GM21737 (cell line): ENCODE data around the gene RNASEH1.

Experiments
- ATAC-seq: cut with Tn5 transposase; IDR thresholded peaks from one replicate; pipeline ENCODE4 v1.9.1; 2021; ENCODE audit warnings: mild to moderate bottlenecking, moderate library complexity; ENCODE audit not compliant: unreplicated experiment

The RNASEH1 gene

DNA sequence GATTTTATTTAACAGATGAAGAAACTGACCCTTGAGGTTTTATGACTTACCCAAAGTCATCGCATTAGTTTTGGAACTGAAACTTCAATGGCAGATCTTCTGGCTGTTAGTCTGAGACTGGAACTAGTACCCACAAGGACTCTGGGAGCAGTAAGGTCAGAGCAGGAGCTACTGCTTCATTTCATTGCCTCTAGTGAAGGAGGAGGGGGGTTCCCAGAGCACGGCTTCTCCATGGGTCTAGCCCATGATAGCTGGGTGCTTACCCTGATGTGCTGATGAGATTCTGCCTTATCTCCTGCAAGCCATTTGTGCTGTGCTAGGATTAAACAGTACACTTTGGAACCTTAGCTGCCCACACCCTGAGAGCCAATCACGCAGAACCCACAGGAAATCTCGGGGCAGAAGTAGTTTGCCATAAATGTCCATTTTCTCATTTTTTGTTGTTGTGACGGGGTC lies 5.4 kb upstream of the RNASEH1 start:
- peak; percentile 41 for ATAC-seq

DNA sequence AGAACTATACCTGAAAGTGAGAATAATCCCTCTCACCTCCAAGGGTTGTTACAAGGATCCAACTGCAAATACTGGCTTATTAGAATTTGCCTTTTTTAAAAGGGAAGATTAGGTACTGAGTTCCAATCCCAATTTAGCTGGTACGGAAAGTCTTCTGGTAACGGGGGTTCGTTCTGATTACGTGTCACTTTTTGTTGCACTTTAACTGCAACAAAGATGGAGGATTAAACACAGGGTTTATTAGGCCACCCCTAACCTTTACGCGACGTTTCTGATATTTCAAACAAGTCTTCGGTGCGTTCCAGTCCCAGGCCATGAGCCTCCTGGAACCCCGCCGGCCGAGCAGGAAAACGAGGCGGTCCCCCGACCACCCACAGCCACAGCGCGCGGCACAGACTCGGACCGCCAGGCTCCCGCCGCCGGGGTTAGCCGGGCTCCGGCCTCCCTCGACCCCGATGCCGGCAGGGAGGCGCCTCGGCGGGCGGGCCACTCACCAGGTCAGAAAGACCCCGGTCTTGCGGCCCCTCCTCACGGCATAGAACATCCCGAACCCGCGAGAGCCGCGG lies 411 bp downstream of the RNASEH1 start:
- peak; percentile 19 for ATAC-seq

DNA sequence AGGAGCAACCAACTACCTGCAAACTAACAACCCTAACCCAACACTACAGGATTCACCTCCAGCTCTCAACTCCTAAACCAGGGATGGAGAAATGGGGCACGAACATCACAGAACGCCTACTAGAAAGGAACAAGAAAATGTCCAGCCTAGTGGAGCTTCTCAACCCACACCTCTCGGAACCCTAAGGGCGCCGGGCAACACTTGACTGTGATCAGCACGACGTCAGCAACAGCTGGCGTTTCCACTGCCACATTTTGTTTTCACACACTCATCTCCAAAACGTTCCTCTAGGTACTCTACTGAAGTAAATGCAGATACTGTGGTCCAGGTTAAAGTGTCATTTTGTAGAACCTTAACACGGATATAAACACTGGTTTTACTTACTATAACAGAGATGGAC lies 4.2 kb downstream of the RNASEH1 start:
- no peak for ATAC-seq

DNA sequence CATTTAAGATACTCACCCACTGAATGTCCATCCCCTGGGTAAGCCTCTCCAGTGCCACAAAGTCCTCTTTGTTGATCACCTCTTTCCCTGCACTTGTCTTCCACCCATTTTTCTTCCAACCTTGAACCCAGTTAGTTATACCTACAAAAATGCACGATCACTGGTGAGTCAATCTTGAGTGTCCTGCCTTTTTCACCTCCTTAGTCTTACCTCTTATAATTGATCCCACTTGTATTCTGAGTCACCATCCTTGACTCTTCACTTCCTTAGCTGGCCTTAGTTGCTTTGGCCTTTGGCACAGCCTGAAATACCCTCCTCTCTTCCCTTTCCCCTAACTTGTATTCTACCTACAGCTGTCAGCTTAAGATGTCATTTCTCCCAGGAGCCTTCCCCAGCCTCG lies 10.2 kb downstream of the RNASEH1 start:
- ATAC-seq: no peak

DNA sequence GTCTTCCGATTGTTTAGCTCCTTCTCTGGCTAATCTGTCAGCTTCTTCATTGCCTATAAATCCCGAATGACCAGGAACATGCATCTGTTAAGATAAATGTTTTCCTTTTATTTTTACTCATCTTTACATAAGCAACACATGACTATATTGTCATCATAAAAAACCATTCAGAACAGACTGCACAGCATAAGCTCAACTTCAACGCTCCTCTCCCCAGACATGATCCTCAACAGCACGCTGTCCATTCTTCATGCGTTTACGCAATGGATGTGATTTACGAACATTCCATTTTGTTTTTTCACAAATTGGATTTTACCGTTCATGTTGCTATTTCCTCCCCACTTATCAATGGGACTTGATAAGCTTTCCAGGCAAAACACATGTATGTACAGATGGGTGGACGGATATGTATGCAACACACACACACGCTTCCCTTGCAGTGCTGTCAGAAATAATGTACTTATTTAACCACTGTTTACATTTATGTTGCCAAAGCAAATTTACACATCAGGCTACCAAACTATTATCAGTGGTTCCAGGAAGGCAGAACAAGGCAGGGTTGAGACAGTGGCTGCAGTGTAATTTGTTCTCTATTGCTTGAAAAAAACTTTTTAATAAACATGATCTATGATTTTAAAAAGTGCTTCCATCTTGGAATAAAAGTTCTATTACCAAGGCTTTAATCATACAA lies 12.2 kb downstream of the RNASEH1 start:
- no peak for ATAC-seq

DNA sequence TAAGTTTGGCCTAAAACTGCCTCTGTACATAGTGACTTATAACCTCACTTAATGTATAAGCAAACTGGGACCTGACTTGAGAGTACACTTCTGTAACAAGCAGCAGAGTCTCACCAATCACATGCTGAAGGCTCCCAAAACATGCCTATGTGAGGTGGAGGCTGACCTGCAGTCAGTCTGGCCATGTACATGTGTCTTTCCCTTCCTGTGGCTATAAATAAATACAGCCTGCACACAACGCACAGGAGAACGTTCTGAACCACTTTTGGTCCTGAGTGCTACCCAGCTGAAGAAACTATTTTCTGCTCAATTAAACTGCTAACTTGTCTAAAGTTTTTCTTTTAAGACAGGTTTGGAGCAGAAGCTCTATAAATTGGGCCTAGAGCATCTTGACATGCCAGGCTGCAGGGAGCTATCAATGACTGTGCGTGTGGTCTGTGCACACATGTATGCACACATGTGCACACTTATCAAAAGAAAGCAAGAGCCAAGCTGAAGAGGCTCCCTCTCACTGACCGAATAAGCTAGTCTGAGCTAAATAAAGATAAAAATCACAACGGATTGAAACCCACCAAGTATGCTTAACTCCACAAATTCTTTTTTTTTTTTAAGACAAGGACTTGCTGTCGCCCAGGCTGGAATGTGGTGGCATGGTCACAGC lies 15.0 kb downstream of the RNASEH1 start:
- ATAC-seq: no peak

DNA sequence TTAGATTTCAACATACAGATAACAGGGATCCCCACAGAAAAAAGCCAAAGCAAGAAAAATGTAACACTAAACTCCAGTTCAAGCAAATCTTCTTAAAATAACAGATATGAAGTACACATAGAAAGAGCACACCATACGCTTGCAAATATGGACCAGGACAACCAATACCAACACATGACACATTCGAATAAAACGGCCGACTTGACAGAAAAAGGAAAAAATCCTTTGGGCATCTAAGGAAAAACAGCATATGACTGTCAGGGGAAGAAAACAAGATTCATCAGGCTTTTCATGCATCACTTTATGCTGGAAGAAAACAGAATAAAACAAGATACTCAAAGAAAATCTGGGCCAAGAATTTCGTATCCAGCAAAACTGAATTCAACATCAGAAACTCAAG lies 16.0 kb downstream of the RNASEH1 start:
- ATAC-seq: no peak

DNA sequence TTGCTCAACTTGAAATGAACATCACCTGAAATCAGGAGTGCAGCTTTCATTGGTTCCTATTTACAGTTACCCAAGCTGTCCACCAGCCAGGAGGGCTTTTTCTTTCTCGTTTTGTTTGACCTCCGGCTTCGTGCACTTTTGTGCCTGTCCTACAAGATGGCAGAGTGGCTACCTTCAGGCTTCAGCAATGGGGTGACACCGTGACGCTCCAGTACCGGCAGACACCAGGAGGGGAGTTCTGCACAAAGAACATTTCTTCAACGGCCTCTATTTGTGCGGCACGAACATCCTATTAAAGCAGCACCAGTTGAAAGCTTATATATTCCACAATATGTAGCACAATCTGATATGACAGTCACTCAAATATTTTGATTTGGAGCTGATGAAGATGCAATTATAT lies 18.3 kb downstream of the RNASEH1 start:
- no peak for ATAC-seq

DNA sequence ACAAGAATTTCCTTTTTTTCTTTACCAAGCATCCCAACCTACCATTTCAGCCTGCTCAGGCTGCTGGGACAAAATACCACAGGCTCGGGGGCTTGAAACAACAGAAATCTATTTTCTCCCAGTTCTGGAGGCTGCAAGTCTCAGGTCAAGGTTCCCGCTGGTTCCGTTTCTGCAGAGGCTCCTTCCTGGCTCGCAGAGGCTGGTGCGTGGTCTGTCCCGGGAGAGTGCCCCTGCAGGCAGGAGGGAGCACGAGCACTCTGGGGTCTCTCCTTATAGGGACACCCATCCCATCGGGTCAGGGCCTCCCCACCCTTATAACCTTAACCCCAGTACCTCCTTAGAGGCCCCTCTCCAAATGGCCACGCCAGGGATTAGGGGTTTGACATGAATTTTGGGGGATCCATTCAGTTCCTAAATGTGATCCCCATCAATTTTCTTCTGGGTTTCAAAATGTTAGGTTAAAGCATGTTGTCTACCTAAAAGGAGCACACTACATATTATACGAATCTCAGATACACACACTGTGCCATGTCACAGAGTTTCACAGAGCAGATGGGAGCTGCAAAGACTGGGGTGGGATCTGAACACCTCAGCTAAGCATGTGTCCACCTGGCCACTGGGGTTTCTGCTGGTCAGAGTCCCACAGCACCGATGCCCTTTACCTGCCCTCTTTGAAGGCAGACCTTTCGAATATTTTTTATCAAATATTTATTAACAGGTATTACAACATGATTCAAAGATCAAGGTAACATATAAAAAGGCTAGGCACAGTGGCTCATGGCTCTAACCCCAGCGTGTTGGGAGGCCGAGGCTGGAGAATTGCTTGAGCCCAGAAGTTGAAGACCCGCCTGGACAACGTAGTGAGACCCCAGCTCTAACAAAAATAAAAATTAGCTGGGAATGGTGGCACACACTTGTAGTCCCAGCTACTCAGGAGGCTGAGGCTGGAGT lies 21.2 kb downstream of the RNASEH1 start:
- no peak for ATAC-seq

DNA sequence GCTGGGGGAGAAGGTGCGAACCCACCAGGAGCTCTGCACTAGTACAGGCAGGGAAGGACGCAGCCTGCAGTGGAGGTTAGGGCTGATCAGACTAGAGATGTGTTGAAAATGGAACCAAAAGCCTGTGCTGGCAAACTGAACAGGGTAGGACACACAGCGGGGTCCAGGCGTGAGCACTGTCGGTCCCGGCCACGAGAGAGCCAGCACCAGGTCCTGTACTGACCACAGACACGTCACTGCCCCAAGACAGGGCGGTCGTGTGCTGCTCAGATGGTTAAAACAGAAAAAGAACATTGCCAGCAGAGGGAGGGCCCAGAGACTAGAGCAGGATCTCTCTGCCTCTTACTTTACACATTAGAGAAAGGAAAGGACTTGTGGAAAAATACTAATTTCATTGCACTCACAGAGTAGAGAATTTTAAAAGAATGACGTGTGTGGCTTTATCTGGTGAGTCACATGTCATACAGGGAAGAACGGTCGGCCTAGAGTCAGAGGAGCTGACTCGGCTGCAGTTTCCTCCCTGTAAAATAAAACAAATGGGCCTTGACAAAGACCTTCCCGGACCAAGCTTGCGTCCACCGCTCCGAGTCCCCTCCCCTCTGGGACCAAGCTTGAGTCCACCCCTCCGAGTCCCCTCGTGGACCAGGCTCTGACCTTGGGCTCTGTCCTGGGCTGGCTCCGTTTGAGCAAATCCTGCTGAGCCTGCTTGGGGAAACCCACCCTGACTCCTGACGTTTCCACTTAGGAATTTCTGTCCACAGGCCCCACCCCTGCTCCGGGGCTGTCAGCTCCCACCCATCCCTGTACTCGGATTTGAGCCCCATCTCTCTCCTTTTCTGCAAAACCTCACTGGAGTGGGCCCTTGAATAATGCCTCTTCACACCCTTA lies 22.1 kb downstream of the RNASEH1 start:
- ATAC-seq: no peak

DNA sequence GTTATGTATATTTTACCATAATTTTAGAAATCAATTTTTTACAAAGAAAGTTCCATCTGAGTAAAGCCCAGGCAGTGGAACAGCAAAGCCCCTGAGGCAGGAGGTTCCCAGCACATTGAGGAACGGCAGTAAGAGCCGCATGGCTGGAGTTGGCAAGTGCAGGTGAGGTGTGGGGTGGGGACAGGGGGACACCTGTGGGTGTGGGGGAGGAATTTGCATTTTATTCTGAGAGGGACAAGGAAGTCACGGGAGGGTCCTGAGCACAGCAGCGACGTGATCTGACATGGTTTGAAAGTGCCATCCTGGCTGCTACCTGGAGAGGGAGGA lies 22.7 kb downstream of the RNASEH1 start:
- no peak for ATAC-seq

DNA sequence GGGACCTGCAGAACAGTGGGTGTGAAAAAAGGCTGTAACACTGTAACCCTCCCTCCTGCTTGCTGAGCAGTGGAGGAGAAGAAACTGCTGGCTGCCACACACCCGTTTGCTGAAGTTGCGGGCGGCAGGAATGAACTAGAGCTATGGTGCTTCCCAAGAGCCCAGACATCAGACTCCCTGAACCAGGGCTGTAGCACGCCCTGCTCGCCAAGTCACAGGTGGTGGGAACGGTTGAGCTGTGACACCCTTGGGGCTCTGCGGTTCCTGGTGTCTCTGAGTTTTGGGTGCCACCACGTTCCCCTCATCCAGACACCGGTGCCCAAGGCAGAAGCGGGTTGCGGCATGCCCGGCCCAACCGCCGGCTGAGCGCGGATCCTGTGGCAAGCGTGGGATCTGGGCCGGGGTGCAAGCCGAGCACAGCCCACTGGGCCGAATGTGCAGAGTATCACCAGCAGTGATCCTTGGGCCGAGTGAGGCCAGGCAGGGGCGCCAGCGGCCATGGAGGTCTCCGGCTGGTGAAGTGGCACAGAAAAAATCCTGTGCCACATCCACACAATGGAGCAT lies 23.8 kb downstream of the RNASEH1 start:
- ATAC-seq: no peak

DNA sequence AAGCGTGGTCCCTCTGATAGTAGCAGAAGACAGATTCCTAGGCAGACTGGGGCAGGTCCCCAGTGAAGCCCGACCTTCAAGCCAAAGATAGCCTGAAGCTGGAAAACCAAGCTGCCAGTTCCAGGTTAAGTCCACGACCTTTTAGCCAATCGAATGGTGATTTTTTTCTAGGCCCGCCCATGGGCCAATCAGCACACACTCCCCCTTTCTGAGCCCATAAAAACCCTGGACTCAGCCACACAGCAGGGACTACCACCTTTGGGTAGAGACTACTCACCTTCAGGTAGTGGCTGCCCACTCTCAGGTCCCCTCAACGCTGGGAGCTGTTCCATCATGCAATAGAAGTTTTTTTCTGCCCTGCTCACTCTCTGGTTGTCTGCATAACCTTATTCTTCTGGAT lies 24.3 kb downstream of the RNASEH1 start:
- no peak for ATAC-seq

DNA sequence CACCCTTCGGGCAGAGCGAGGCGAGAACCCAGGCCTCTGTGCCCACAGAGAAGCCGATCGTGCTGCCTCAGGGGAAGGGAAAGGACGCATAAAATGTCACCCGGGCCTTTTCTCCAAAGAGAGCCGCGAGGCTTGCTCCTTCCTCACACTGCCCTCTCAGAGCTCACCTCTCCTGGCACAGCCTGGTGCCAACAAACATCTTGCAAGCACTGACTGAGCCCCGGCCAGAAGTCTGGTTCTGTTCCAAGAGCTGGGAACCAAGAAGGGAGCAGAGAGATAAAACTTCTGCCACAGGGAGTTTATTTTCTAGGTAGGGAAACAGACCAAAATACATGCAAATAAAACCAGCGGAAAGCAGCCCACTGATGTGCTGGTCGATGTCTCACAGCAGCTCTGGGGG lies 25.2 kb downstream of the RNASEH1 start:
- no peak for ATAC-seq

DNA sequence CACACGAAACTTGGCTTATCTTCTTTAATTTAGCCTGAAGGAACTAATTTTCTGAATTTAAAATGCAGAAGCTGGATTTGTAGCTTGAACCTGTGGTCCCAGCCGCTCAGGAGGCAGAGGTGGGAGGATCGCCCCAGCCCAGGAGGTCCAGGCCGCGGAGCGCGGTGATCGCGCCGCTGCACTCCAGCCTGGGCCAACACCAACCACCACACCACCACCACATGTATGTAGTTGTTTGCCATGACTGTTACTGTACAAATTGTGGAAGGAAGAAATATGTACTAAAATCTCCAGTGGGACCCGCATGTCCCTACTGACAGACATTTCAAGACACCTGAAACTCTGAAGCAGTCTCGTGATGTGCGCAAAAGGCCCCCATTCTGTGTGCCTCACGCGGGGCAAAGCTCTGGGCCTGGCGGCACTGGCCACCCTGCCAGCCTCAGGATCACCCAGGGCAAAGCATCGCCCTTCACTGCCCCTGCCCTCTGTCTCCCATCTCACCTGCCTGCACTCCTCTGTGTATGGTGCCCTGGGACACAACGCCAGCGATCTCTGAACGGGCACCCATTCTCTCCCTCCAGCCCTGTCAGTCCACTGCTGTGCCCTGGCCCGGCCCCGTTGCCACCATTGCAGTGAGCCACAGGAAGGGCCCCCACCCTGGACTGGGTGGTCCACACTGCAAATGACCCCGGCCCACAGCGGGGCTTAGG lies 28.7 kb downstream of the RNASEH1 start:
- no peak for ATAC-seq

DNA sequence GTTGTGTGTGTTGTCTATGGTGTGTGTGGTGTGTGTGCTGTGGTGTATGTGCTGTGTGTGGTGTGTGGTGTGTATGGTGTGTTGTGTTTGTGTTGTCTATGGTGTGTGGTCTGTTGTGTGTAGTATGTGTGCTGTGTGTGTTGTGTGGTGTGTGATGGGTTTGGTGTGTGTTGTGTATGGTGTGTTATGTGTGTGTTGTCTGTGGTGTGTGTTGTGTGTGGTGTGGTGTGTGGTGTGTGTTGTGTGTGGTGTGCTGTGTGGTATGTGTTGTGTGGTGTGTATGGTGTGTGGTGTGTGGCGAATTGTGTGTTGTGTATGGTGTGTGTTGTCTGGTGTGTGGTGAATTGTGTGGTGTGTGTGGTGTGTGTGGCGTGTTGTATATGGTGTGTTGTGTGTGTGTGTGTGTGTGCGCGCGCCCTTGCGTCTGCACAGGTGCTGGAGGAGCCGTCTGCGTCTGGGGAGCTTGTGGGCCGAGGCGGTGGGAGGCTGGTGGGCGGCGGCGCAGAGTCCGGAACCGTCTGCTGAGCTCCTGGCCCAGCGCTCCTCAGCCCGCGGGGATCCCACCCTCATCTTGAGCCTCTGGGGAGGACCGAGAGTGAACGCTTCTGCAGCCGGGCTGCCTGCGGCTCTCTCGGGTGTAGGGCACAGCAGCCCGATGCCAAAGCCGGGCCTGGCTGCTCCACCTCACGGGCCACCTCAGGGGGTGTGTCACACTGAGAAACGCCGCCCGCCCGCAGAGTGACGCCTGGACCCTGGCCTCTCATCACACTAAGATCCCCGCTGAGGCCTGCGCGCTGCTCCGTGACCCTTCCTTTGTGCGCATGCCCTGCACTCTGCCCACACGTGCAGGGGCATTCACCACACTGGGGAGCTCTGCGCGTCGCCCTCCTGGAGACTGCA lies 30.0 kb downstream of the RNASEH1 start:
- no peak for ATAC-seq

DNA sequence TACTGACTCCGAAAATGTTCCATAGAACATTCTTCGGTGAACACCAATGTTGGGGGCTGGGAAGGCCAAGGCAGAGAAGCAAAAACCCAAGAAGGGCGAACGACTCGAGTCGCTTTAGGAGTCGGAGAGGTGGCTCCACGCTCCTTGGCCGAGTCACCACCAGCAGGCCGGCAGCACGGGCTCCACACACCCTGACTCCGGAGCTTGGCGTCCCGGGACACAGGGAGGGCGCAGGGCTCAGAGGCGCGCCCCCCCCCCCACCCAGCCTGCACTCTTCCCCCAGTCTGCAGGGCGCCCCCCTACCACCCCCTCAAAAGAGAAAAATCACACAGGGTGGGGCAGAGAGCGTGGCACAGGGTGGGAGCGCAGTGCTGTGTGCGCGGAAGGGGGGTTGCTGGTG lies 31.3 kb downstream of the RNASEH1 start:
- no peak for ATAC-seq

DNA sequence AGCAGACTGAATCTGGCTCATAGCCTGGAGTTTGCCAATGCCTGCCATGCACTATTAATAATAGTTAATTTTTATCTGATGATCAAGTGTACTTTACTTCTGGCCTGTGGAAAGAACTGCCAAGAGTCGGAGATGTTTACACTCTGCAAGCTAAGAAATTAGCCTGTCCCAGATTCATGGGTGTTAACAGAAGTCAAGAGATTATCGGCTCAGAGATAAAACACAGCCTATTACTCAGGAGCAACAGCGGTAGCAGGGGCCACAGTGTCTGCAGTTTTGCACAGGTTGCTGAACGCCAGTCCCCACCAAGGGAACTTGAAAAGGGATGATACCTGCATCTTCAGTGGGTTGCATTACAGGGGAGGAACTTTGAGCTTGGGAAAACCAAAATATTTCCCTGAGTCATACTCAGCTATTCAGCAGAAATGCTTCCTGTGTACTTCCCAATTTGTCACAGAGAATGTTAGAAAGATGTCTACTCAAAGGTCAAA lies 34.5 kb downstream of the RNASEH1 start:
- ATAC-seq: no peak
